WI38 (cell line): ENCODE results near the gene DMTF1.

Experiments used
- H3K4me3 ChIP-seq: 2 replicates; pipeline ENCODE4 v1.5.1; 2011; ENCODE audit warnings: low read depth, mild to moderate bottlenecking, control low read depth, low read length
- TF ChIP-seq, protein P1 (sequence below): IDR thresholded peaks from 2 replicates; pipeline ENCODE4 v1.5.1; 2012; ENCODE audit warnings: low read depth, mild to moderate bottlenecking, control low read depth, low read length

The DMTF1 gene

DNA sequence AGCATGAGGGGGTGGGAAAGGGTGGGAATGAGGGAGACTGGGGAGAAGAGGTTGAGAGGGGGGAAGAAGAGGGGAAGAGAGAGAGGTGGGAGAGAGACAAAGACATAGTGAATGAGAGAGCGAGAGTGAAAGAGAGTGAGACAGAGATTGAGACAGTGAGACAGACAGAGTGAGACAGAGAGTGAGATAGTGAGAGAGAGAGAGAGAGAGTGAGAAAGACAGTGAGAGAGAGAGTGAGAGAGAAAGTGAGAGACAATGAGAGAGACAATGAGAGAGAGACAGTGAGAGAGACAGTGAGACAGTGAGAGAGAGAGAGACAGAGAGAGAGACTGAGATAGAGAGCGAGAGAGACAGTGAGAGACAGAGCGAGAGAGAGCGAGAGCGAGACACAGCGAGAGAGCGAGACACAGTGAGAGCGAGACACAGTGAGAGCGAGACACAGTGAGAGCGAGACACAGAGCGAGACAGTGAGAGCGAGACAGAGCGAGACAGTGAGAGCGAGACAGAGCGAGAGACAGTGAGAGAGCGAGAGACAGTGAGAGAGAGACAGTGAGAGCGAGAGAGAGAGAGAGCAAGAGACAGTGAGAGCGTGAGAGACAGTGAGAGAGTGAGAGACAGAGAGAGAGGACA, 57.2 kb downstream of the DMTF1 start:
- TF ChIP-seq, protein P1, sequence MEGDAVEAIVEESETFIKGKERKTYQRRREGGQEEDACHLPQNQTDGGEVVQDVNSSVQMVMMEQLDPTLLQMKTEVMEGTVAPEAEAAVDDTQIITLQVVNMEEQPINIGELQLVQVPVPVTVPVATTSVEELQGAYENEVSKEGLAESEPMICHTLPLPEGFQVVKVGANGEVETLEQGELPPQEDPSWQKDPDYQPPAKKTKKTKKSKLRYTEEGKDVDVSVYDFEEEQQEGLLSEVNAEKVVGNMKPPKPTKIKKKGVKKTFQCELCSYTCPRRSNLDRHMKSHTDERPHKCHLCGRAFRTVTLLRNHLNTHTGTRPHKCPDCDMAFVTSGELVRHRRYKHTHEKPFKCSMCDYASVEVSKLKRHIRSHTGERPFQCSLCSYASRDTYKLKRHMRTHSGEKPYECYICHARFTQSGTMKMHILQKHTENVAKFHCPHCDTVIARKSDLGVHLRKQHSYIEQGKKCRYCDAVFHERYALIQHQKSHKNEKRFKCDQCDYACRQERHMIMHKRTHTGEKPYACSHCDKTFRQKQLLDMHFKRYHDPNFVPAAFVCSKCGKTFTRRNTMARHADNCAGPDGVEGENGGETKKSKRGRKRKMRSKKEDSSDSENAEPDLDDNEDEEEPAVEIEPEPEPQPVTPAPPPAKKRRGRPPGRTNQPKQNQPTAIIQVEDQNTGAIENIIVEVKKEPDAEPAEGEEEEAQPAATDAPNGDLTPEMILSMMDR: no peak
- no peak overlapping the region for H3K4me3 ChIP-seq

DNA sequence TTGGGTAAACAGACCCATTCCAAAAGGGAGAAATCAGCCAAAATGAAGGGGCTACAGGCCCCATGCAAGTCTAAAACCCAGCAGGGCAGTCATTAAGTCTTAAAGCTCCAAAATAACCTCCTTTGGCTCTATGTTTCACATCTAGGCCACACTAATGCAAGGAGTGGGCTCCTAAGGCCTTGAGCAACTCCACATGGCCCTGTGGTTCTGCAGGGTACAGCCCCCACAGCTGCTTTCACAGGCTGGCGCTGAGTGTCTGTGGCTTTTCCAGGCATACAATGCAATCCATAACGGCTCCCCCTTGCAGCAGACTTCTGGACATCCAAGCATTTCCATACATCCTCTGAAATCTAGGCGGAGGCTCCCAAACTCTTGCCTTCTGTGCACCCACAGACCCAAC, 58.3 kb downstream of the DMTF1 start:
- TF ChIP-seq, protein P1: no peak
- no peak overlapping the region for H3K4me3 ChIP-seq

DNA sequence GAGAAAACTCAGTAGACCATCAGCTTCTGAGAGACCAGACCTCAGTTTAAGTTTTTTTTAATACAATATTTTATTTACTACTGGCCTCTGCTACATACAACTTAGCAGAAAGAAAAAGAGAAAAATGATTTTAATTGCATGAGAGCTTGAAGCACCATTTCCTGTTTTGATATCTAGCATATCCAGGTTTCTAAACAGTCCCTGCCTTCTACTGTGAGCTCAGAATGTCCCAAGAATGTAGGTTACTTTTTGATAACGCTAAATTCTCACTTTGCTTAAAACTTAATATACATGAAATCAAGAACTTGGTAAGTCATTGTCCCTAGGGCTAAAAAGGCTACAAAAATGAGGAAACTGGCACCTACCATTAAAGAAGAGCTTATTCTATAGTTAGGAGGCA, 60.2 kb downstream of the DMTF1 start:
- H3K4me3 ChIP-seq: no peak overlapping the region
- TF ChIP-seq, protein P1: no peak

DNA sequence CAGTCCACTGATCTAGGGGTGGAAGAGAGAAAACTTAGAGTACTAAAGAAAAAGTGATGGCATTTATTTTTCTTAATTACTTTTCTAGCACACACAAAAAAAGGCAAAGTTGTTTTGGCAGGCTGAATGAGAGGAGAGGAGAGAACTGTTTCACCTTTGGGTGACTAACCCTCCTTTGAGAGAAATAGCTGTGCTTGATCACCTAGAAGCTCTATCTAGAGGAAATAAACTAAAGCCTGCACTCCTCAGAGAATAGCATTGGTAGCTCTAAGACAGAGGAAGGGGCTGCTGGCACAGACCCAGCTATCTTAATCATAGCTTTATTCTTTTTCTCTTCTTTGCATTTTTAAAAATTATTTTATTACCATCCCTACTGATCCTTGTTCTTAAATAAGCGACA, 61.0 kb downstream of the DMTF1 start:
- H3K4me3 ChIP-seq: no peak overlapping the region
- TF ChIP-seq, protein P1: no peak

DNA sequence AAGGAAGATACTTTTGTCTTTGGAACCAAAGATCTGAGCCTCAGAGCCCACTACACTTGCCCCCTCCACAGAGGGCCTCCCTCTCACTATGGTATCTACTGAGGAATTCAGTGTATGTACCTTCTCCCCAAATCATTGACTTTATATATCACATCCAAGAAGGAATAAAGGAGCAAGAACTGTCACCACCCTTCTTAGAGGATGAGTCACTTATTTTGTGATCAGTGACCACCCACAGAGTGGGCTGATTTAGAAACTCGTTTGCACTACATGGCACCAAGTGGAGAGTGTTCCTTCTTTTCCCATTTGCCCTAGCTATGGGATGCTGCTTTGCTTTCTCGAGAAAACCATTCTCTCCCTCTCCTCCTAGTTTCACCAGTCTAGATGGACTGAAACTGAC, 61.6 kb downstream of the DMTF1 start:
- TF ChIP-seq, protein P1: no peak
- H3K4me3 ChIP-seq: no peak overlapping the region

DNA sequence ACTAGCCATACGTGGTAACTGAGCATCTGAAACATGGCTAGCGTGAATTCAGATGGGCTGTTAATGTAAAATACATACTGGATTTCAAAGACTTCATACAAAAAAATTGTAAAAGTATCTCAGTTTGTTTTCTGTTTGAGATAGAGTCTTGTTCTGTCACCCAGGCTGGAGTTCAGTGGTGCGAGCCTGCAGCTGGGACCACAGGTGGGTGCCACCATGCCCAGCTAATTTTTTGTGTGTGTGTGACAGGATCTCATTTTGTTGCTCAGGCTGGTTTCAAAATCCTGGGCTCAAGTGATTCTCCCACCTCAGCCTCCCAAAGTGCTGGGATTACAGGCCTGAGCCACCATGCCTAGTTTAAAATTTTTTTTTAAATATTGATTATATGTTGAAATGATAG, 62.8 kb downstream of the DMTF1 start:
- TF ChIP-seq, protein P1: no peak
- H3K4me3 ChIP-seq: no peak overlapping the region

DNA sequence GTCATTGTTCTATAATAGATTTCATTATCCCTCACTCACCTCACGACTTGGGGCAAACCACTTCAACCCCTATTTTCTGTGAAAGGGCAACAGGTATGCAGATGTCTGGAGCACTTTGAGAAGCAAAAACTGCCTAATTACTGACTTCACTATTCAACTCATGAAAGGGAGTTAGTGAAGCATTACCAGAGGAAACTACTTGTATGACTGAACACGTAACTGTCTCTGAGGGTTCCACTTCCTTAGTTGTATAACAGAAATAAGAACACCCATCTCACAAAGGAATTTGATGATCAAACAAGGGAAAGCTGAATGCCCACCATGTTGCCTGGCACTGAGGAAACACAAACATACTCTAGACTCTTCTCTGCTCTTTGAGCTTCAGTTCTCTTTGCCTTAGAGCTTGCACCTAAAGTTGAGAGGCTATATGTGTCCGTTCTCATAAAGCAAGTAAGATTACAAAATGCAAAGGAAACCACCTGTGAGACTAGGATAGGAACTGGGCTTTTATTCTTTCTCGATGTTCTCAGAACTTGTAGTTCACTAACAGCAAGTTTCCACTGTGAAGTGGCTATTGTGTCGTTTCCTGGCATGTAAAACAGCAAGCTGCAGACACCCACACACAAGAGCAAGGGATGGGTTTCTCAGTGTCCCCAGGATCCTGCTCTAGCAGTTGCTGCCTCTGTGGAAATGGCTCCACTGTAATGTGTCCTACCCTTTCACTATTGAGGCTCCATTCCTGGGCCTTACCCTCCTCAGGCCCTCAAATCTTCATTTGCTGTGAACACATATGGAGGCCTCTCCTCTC, 64.7 kb downstream of the DMTF1 start:
- TF ChIP-seq, protein P1: no peak
- no peak overlapping the region for H3K4me3 ChIP-seq
